Right cardiac atrium (tissue), 5 donors: Measurements from ENCODE around the gene KPNB1. TPM values are rescaled to one million over a fixed set of nuclear protein-coding genes. Genes with fewer than 3 reads are reported as not detected.
A peak's percentile ranks its signal among the peaks of the same experiment; 100 is the strongest.

Experiments
- ATAC-seq, 2 donors: fragments of 200-7000 bp; cut with Tn5 transposase; one replicate each; pipeline versions ENCODE4 v1.8.0 to v1.9.1; 2020; ENCODE audit warnings: moderate library complexity in 2 of 2, mild to moderate bottlenecking in 1 of 2
- DNase-seq, 3 donors: peaks; one replicate each; pipeline ENCODE4 v3.0.0-alpha.2; 2020
- H3K27ac ChIP-seq: one replicate; pipeline ENCODE4 v1.5.1; 2013; ENCODE audit warnings: mild to moderate bottlenecking, low read length, control low read depth, moderate library complexity
- H3K27me3 ChIP-seq: one replicate; pipeline ENCODE4 v1.6.1; 2013; ENCODE audit not compliant: control insufficient read depth, insufficient read depth
- H3K4me1 ChIP-seq: one replicate; pipeline ENCODE4 v1.6.1; 2013; ENCODE audit warnings: low read length; ENCODE audit not compliant: control insufficient read depth, insufficient read depth
- H3K4me3 ChIP-seq: one replicate; pipeline ENCODE4 v1.5.1; 2013; ENCODE audit warnings: low read length, control low read depth
- H3K9me3 ChIP-seq: one replicate; pipeline ENCODE4 v1.6.1; 2013; ENCODE audit warnings: low read length; ENCODE audit not compliant: control insufficient read depth
- WGBS: extraction: QIAGEN DNeasy Blood & Tissue Kit; methylation state at CpG from one replicate; pipeline ENCODE4 v1.1.7; 2013; 5-methylcytosine and 5-hydroxymethylcytosine counted together
- intact Hi-C, 4 donors: fragments of 100-400 bp; cut with DNase I; formaldehyde crosslinking; loops; one replicate each; pipeline versions ENCODE4 v1.11.0 to v1.14.0; 2022 to 2023
- polyA plus RNA-seq: library from polyadenylated mRNA; stranded (reverse); fragments of 200-250 nt; gene quantifications from one replicate; pipeline ENCODE4 v1.2.3, GENCODE V29; 2013
- total RNA-seq, 4 donors: library from RNA; stranded (reverse); fragmentation: NEBNext Ultra II Directional; extraction: Animal tissue kit (Norgen Biotek cat#: 25700); gene quantifications; one replicate each; pipeline ENCODE4 v1.2.1, GENCODE V29; 2021
- donor health status: healthy with polysubstance abuse.
- donor health status: DM: no; HTN: yes; CAD: no.
- donor health status: DM: no; HTN: no; CAD: no.
- donor health status: DM: no; HTN: yes; CAD: no; lungs with severe emphysema.
- donor health status: DM: yes; HTN: yes; CAD: no.

KPNB1 gene
- total and polyA plus RNA-seq, 5 donors, result 50.0 to 175 (median 160) TPM

- Histone ChIP-seq H3K27me3 (no peaks in the 10 kb centered on the region), H3K9me3 (no peaks in the 10 kb centered on the region), H3K4me1 (no peaks in the 10 kb centered on the region), H3K27ac (no peak overlapping the region), H3K4me3 (no peak overlapping the region)
- WGBS, result 82% methylated on average over 5 of the region's 5 CpGs
- ATAC-seq, result no peak
- no peak for DNase-seq
- intact Hi-C loops, result no loop called here
Measured at GRCh38 chr17:47638903-47639302, 10.8 kb upstream of the KPNB1 start.

GRCh38 chr17:47640076-47640475 is 9.6 kb upstream of the KPNB1 start:
- 83% methylated on average over 3 of the region's 3 CpGs for WGBS
- Histone ChIP-seq H3K4me3 (no peak overlapping the region), H3K27me3 (no peaks in the 10 kb centered on the region), H3K27ac (no peak overlapping the region), H3K9me3 (no peaks in the 10 kb centered on the region), H3K4me1 (no peaks in the 10 kb centered on the region)
- intact Hi-C loops, result no loop called here
- DNase-seq (no peak), ATAC-seq (no peak)

- ATAC-seq, result no peak
- no peak overlapping the region for H3K27ac ChIP-seq
- intact Hi-C loops, result no loop called here
- H3K4me3 ChIP-seq, result no peak overlapping the region
- DNase-seq, result no peak
- WGBS, result 91% methylated on average over 4 of the region's 4 CpGs
- no peaks in the 10 kb centered on the region for H3K9me3 ChIP-seq
- H3K27me3 ChIP-seq, result no peaks in the 10 kb centered on the region
- H3K4me1 ChIP-seq, result no peaks in the 10 kb centered on the region
Measured at GRCh38 chr17:47641202-47641601, 8.5 kb upstream of the KPNB1 start.

GRCh38 chr17:47643116-47643515 is 6.6 kb upstream of the KPNB1 start:
- H3K9me3 ChIP-seq, result no peaks in the 10 kb centered on the region
- no peak for DNase-seq
- H3K4me1 ChIP-seq, result no peaks in the 10 kb centered on the region
- H3K4me3 ChIP-seq, result no peak overlapping the region
- H3K27me3 ChIP-seq, result no peaks in the 10 kb centered on the region
- no peak for ATAC-seq
- H3K27ac ChIP-seq, result no peak overlapping the region
- 90% methylated on average over 2 of the region's 2 CpGs for WGBS
- intact Hi-C loops, result no loop called here

GRCh38 chr17:47644324-47644723 is 5.4 kb upstream of the KPNB1 start:
- H3K4me3 ChIP-seq, result no peak overlapping the region
- DNase-seq (no peak), ATAC-seq (no peak)
- no peaks in the 10 kb centered on the region for H3K4me1 ChIP-seq
- intact Hi-C loops, result no loop called here
- no peaks in the 10 kb centered on the region for H3K9me3 ChIP-seq
- no peaks in the 10 kb centered on the region for H3K27me3 ChIP-seq
- WGBS, result 77% methylated on average over 5 of the region's 5 CpGs
- no peak overlapping the region for H3K27ac ChIP-seq

- intact Hi-C loops, result no loop called here
- no peak for DNase-seq
- Histone ChIP-seq H3K27ac (peak overlapping the region; percentile 91), H3K9me3 (no peaks in the 10 kb centered on the region), H3K4me3 (peak overlapping the region; percentile 93), H3K4me1 (peaks cover 3% of the 10 kb centered on the region), H3K27me3 (no peaks in the 10 kb centered on the region)
- WGBS, result 0% methylated on average over 48 of the region's 48 CpGs
- peak; percentile 25 to 30 for ATAC-seq
Measured at GRCh38 chr17:47649972-47650524, 329 bp downstream of the KPNB1 start.

GRCh38 chr17:47650525-47651522 is 1.1 kb downstream of the KPNB1 start:
- Histone ChIP-seq H3K9me3 (no peaks in the 10 kb centered on the region), H3K27me3 (no peaks in the 10 kb centered on the region), H3K4me3 (peak overlapping the region; percentile 93), H3K4me1 (peaks cover 3% of the 10 kb centered on the region), H3K27ac (peak overlapping the region; percentile 90)
- ATAC-seq (peak; percentile 83 to 85), DNase-seq (peak; percentile 97 to 99 (median 98))
- WGBS, result 2% methylated on average over 39 of the region's 39 CpGs
- intact Hi-C loops, result no loop called here

- Histone ChIP-seq H3K9me3 (no peaks in the 10 kb centered on the region), H3K27me3 (no peaks in the 10 kb centered on the region), H3K27ac (no peak overlapping the region), H3K4me3 (no peak overlapping the region), H3K4me1 (peaks cover 3% of the 10 kb centered on the region)
- WGBS, result 42% methylated on average over 2 of the region's 2 CpGs
- intact Hi-C loops, result no loop called here
- no peak for ATAC-seq
- no peak for DNase-seq
Measured at GRCh38 chr17:47651704-47652103, 2.0 kb downstream of the KPNB1 start.

- Histone ChIP-seq H3K4me1 (peaks cover 3% of the 10 kb centered on the region), H3K27me3 (no peaks in the 10 kb centered on the region), H3K4me3 (no peak overlapping the region), H3K27ac (no peak overlapping the region), H3K9me3 (no peaks in the 10 kb centered on the region)
- intact Hi-C loops, result no loop called here
- ATAC-seq, result no peak
- no peak for DNase-seq
- 80% methylated on average over 6 of the region's 6 CpGs for WGBS
Measured at GRCh38 chr17:47652570-47652969, 2.9 kb downstream of the KPNB1 start.

GRCh38 chr17:47653442-47653841 is 3.7 kb downstream of the KPNB1 start:
- Histone ChIP-seq H3K9me3 (no peaks in the 10 kb centered on the region), H3K4me1 (peaks cover 3% of the 10 kb centered on the region), H3K27ac (no peak overlapping the region), H3K27me3 (no peaks in the 10 kb centered on the region), H3K4me3 (no peak overlapping the region)
- WGBS, result 61% methylated on average over 2 of the region's 2 CpGs
- DNase-seq (no peak), ATAC-seq (no peak)
- intact Hi-C loops, result no loop called here

GRCh38 chr17:47654991-47655390 is 5.3 kb downstream of the KPNB1 start:
- H3K9me3 ChIP-seq, result no peaks in the 10 kb centered on the region
- WGBS, result 44% methylated on average over 6 of the region's 6 CpGs
- intact Hi-C loops, result no loop called here
- ATAC-seq (no peak), DNase-seq (no peak)
- no peak overlapping the region for H3K4me3 ChIP-seq
- no peaks in the 10 kb centered on the region for H3K27me3 ChIP-seq
- H3K4me1 ChIP-seq, result peaks cover 3% of the 10 kb centered on the region
- no peak overlapping the region for H3K27ac ChIP-seq
